Ishikawa (cell line): ENCODE results near the gene DNTT.

Experiments used
- CEBPB ChIP-seq: IDR thresholded peaks from 2 replicates; pipeline ENCODE4 v1.6.1; 2012
- CREB1 ChIP-seq: IDR thresholded peaks from 2 replicates; pipeline ENCODE4 v1.6.1; 2012; ENCODE audit warnings: low read depth
- EGR1 ChIP-seq: IDR thresholded peaks from 2 replicates; pipeline ENCODE4 v1.6.1; 2012
- EP300 ChIP-seq: IDR thresholded peaks from 2 replicates; pipeline ENCODE4 v1.6.1; 2012; ENCODE audit warnings: borderline replicate concordance
- FOXM1 ChIP-seq: IDR thresholded peaks from 2 replicates; pipeline ENCODE4 v1.6.1; 2012; ENCODE audit warnings: low read depth, borderline replicate concordance
- MAX ChIP-seq: IDR thresholded peaks from 2 replicates; pipeline ENCODE4 v1.6.1; 2012
- NFIC ChIP-seq: IDR thresholded peaks from 2 replicates; pipeline ENCODE4 v1.6.1; 2012
- RAD21 ChIP-seq: IDR thresholded peaks from 2 replicates; pipeline ENCODE4 v1.6.1; 2012; ENCODE audit warnings: low read depth
- REST ChIP-seq: IDR thresholded peaks from 2 replicates; pipeline ENCODE4 v1.6.1; 2012; ENCODE audit warnings: low read depth, mild to moderate bottlenecking
- TAF1 ChIP-seq: IDR thresholded peaks from 2 replicates; pipeline ENCODE4 v1.6.1; 2012; ENCODE audit warnings: low read depth, mild to moderate bottlenecking
- TCF12 ChIP-seq: IDR thresholded peaks from 2 replicates; pipeline ENCODE4 v1.6.1; 2012; ENCODE audit warnings: low read depth
- TEAD4 ChIP-seq: IDR thresholded peaks from 2 replicates; pipeline ENCODE4 v1.6.1; 2012
- USF1 ChIP-seq: IDR thresholded peaks from 2 replicates; pipeline ENCODE4 v1.6.1; 2012
- YY1 ChIP-seq: IDR thresholded peaks from 2 replicates; pipeline ENCODE4 v1.6.1; 2012; ENCODE audit warnings: low read depth

- no peak for TF ChIP-seq TAF1
- TF ChIP-seq RAD21 = no peak
- no peak for TF ChIP-seq EP300
- TF ChIP-seq CREB1 = no peak
- TF ChIP-seq USF1 = no peak
- TF ChIP-seq CEBPB = no peak
- no peak for TF ChIP-seq YY1
- TF ChIP-seq EGR1 = no peak
- TF ChIP-seq MAX = no peak
- no peak for TF ChIP-seq TEAD4
- no peak for TF ChIP-seq REST
- TF ChIP-seq TCF12 = no peak
- no peak for TF ChIP-seq FOXM1
- no peak for TF ChIP-seq NFIC
These were observed 80.3 kb downstream of the DNTT start for GRCh38 chr10:96384506-96384905.
